HG02885 (cell line): ENCODE data around the gene TMEM255A.
"Not testable (repeated sequence)": the region's sequence is repeated elsewhere in the genome, so short reads cannot be mapped to it uniquely, and the experiment has no call there.

Experiments
- ATAC-seq: cut with Tn5 transposase; IDR thresholded peaks from one replicate; pipeline ENCODE4 v1.9.1; 2021; ENCODE audit warnings: mild to moderate bottlenecking; ENCODE audit not compliant: unreplicated experiment, poor library complexity

TMEM255A gene

DNA sequence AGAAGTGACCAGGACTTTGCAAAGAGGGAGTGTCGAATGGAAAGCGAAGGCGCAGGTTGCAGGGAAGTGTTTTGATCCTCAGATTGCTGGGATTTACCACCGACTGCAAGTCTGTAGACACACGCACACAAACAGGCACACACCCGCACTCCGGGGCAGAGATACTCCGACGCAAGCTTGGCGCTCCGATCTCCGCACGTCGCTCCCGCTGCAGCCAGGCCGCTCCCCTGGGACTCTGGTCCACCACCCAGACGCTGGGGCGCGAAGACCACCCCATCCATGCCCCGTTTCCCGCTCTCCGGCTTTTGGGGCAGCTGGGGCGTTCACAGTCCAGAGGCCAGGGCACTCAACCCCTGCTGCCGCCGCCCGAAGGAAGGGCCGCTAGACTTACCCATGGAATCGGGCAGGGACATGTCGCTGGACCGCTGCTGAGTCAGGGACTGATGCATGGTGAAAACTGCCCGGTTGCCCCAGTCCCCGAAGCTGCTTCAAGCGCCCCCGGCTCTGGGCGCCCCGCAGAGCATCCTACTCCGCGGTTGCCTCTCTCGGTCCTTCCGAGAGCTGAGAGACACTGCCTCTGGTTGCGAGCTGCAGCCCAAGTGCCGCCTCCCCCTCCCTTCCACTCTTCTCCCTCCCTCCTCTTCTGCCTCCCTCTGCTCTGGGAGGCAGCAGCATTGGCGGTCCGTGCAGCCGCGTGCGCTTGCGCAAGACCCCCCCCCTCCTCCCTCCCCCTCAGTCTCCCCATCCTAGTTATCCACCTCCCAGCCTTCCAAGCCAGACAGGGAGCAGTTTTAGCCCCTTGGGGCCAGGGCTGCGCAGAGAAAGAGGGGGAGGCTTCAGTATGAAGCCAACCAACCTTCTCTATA lies at the start of gene TMEM255A:
TMEM255A (minus strand) TSS at position 601 of the 866 bp plus-strand sequence; CDS start at position 449, 152 bp downstream.
- ATAC-seq, result no peak

GRCh38 chrX:120358737-120359456 lies 47.6 kb upstream of the TMEM255A start:
- ATAC-seq, result no peak

GRCh38 chrX:120357186-120357585 lies 45.9 kb upstream of the TMEM255A start:
- no peak for ATAC-seq

GRCh38 chrX:120356084-120356483 lies 44.8 kb upstream of the TMEM255A start:
- no peak for ATAC-seq

DNA sequence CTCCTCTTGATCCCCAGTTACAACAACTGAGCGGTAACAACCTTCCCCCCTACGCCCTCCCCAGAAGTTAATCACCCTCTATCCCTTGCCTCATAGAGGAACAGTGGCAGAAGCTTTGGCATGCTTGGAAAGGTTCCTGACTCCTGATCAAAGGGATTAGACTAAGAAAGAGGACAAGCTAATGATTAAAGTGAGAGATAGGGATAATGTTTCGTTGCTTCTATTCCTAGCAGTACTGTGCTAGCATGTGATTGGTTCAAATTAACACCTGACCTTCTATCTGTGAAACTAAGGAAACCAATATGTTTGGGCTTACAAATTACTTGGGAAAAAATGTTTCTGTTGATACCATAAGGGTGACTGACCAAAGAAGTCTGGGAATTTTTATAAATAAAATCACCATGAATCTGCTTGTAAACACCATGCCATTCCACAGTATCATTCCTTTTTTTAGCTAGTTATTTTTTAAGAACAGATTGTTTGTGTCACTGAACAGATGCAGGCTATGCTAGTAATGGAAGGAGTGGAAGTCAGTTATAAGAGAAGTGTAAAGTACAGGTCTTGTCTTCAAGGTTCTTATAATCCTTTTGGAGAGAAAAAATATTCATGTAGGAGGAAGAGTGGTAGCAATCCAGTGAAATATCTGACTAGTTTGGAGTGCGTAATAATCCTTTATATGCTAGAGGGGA lies 39.3 kb upstream of the TMEM255A start:
- no peak for ATAC-seq

DNA sequence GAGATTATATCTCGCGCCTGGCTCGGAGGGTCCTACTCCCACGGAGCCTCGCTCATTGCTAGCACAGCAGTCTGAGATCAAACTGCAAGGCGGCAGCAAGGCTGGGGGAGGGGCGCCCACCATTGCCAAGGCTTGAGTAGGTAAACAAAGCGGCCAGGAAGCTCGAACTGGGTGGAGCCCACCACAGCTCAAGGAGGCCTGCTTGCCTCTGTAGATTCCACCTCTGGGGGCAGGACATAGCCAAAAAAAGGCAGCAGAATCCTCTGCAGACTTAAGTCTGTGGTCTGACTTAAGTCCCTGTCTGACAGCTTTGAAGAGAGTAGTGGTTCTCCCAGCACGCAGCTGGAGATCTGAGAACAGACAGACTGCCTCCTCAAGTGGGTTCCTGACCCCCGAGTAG lies 33.3 kb upstream of the TMEM255A start:
- ATAC-seq, result not testable (repeated sequence)

- ATAC-seq, result no peak
Measured at GRCh38 chrX:120336899-120337298, 25.6 kb upstream of the TMEM255A start.

- ATAC-seq, result no peak
Measured at GRCh38 chrX:120335289-120335688, 24.0 kb upstream of the TMEM255A start.

DNA sequence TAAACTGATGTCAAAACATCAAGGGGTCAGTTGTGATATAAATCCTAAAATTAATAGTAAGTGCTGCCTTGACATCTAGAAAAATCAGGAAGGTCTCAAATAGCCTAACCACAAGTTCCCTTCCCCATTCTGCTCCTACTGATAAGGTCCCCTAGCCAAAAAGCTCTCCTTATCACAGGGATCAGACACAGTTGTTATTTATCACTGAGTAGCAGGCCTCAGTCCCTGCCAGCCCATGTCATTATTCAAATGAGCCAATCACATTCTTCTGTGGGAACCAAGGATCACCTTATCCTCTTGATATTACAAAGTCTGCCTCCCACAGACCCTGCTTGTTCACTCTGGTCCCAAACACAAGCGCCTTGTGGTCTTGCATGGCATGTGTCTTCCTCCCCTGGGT lies 23.3 kb upstream of the TMEM255A start:
- no peak for ATAC-seq

- no peak for ATAC-seq
Measured at GRCh38 chrX:120334151-120334550, 22.9 kb upstream of the TMEM255A start.

DNA sequence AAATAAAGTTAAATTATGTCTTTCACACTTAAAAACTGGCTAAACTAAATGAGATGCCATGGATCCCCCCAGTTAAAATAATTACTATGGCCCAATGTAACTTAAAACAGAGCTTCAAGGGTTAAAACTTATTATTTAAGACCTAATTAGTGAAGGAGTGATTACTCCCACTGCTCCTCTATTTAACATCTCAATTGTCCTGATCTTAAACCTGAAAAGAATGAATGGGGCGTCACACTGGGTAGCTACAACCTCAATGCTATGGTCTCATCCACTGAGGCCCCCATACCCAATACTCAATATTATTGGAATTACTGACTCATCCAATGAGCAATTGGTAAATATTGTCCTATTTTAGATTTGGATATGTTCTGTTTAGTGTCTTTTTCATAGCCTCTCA lies 21.1 kb upstream of the TMEM255A start:
- no peak for ATAC-seq

- no peak for ATAC-seq
Measured at GRCh38 chrX:120331116-120331515, 19.9 kb upstream of the TMEM255A start.

DNA sequence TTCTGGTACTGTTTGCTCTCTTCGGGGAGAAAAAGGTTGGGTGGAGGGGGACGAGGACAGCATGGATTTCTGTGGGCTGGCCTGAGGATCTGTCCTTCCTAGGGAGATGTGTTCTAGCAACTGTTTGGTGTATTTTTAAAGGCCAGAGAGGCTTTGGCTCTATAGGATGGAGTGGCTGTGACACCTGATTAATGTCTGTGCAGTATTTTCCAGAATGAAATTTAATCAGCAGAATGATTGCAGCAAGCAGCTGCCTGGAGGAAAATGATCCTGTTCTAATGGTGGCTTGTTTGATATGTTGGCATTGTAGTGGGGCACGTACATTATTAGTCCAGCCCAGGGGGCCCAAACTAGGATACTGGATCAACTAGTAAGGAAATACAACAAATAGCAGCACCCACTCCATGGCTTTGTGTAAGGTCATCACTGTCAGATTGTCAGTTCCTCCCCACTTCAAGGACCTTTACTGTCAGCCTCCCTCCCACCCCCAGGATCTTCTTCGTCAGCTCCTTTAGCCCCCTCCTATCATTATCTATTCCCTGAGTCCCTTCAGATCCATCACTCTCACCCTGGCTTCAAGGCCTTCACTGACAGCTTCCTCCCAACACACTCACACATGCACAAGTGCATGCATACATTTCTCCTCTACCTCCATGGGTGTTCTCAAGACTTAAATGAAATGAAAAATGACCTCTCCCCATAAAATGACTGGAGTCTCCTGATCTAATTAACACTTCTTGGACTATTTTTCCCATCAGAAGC lies 10.4 kb upstream of the TMEM255A start:
- ATAC-seq, result no peak

DNA sequence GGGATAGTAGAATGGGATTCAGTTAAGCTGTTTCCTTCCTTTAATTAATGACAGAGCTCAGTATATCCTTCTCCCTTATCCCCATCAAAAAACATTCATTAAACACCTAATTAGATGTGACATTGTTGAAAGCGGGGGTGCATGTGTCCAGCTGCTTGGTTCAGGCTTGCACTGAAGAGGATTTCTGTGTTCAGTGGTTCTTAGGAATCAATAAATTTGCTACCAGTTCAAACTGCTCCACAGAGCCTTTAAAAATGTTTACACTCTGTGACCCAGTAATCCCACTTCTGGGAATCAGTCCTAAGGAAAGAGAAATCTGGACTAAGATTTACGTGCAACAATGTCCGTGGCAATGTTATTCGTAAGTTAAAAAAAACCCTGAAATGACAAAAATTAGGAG lies 7.2 kb upstream of the TMEM255A start:
- no peak for ATAC-seq

DNA sequence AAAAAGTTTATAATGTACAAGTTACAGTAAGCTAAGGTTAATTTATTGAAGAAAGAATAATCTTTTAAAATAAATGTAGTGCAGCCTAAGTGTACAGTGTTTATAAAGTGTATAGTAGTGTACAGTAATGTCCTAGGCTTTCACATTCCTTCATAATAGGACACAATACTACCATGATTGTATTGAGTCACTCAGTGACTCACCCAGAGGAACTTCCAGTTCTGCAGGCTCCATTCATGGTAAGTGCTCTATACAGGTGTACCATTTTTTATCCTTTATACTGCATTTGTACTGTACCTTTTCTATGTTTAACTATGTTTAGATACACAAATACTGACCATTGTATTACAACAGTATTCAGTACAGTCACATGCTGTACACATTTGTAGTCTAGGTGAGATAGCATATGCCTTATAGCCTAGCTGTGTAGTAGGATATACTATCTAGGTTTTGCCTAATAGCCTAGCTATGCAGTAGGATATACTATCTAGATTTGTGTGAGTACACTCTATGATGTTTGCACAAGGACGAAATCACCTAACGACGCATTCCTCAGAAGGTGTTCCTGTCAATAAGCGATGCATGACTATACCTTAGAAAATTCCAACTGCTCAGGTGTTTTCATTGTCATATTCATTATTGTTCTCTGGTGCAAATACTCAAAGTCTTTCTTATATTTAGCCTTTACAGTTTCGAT lies 5.5 kb upstream of the TMEM255A start:
- no peak for ATAC-seq

- ATAC-seq, result no peak
Measured at GRCh38 chrX:120315776-120316175, 4.5 kb upstream of the TMEM255A start.

DNA sequence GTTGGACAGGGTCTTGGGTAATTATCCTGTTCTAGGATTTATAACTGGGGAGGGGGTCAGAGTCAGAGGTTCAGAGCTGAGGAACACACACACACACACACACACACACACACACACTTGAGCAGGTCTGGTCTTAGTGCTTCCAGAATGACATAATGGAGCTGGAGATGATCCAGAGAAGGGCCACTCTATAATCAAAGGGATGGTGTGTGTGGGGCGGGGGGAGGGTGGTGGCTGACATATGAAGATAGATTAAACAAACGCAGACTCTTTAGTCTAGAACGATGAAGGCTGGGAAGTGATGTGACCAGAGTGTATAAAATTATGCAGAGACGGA lies 434 bp upstream of the TMEM255A start:
- no peak for ATAC-seq

DNA sequence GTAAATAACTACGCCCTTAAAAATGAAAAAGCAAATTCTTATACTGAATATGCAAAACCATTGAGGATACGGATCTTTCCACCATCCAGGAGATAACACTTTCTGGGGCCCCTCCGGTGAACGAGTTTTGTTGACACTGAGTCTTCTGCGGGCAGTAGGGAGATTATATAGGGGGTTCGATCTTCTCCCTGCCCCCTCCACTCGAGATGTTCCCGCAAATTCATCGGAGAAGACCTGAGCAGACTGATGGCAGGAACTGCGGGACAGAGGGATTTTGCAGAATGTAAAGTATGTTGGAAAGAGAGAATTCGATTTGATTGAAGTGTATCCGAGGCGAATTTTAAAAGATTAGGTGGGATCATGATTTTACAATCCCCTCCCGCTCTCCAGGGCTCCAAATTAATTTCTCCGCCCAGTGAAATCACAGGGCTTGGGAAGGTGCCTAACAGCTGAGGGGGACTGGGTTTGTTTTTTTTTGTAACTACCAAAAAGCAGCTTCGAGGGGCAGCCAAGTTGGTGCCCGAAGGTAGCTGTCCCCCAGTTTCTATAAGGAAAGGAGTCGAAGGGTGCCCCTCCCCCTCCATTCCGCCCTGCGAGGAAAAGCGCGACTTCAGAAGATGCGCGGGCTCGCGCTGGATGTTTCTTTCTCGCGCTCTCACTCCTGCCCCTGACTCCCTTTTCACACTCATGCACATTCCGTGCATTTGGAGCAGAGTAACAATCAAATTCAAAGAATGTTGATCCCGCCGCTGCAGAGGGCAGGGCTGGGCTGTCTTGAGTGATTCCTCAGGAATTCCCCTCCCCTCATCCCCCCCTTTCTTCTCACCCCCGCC lies 1.2 kb downstream of the TMEM255A start:
- ATAC-seq, result no peak
